Coronary artery (tissue), 2 donors: ENCODE results near the gene LRRC30.

Source experiments
- DNase-seq: peaks from one replicate; pipeline ENCODE4 v3.0.0-alpha.2; 2017; ENCODE audit warnings: low spot score
- H3K27ac ChIP-seq, 2 donors: fragments of 200-600 bp; sonication (generic); one replicate each; pipeline ENCODE4 v1.5.1; 2016 to 2019
- H3K4me3 ChIP-seq: fragments of 200-600 bp; sonication (generic); 2 replicates; pipeline ENCODE4 v1.5.1; 2016; ENCODE audit warnings: mild to moderate bottlenecking, moderate library complexity
- TF ChIP-seq, protein P1 (sequence below): fragments of 200-600 bp; sonication (generic); IDR thresholded peaks from one replicate; pipeline ENCODE4 v1.5.1; 2019; ENCODE audit warnings: antibody characterized with exemption

LRRC30 gene

DNA sequence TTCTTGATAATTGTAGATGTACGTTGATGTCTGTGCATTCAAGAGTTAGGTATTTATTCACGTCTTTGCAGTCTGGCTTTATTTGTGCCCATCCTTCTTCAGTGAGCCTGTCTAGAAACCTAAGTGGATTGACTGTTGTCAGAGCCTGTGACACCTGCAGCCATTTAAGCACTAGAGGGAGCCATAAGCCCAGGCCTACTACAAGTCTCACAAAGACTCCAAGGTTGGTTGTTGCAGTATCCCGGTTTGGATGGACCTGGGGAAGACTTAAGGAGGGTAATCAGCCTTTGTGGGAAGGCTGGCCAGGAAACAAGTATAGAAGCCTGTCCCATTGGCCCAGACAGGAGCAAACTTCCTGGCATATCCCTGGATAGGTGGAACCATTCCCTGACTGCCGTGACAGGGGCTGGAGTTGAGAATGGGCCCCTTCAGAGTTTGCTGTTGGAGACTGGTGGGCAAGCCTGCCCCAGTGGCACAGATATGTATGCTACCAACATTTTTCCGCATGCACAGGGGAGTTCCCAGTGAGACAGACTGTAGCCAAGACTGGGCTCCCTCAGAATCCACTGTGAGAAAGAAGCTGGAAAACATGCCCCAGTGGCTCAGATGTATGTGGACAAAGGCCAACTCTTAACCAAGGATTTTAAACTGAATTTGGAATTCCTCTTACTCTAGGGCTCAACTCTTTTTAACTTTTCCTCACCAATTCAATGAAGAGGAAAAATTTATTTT lies 9.3 kb upstream of the LRRC30 start:
- Histone ChIP-seq H3K27ac (no peak overlapping the region), H3K4me3 (no peak overlapping the region)
- TF ChIP-seq, protein P1, sequence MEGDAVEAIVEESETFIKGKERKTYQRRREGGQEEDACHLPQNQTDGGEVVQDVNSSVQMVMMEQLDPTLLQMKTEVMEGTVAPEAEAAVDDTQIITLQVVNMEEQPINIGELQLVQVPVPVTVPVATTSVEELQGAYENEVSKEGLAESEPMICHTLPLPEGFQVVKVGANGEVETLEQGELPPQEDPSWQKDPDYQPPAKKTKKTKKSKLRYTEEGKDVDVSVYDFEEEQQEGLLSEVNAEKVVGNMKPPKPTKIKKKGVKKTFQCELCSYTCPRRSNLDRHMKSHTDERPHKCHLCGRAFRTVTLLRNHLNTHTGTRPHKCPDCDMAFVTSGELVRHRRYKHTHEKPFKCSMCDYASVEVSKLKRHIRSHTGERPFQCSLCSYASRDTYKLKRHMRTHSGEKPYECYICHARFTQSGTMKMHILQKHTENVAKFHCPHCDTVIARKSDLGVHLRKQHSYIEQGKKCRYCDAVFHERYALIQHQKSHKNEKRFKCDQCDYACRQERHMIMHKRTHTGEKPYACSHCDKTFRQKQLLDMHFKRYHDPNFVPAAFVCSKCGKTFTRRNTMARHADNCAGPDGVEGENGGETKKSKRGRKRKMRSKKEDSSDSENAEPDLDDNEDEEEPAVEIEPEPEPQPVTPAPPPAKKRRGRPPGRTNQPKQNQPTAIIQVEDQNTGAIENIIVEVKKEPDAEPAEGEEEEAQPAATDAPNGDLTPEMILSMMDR, result no peak
- no peak for DNase-seq

DNA sequence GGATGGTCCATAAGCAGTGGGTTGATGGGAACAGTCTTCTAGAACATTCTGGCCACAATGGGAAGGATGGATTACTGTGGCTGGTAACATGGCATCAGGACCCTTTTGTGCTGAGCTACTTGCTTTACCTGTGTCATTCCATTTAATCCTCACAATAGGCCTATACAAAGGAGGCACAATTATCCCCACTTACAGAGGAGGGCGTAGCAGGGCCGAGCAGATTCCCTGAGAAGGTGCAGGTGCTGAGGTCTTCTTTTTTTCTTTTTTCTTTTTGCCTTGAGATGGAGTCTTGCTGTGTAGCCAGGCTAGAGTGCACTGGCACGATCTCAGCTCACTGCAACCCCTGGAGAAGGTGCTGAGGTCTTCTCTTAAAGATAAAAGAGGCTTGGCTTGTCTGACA lies 6.7 kb upstream of the LRRC30 start:
- H3K27ac ChIP-seq, result no peak overlapping the region
- no peak overlapping the region for H3K4me3 ChIP-seq
- no peak for DNase-seq
- TF ChIP-seq, protein P1, result no peak

DNA sequence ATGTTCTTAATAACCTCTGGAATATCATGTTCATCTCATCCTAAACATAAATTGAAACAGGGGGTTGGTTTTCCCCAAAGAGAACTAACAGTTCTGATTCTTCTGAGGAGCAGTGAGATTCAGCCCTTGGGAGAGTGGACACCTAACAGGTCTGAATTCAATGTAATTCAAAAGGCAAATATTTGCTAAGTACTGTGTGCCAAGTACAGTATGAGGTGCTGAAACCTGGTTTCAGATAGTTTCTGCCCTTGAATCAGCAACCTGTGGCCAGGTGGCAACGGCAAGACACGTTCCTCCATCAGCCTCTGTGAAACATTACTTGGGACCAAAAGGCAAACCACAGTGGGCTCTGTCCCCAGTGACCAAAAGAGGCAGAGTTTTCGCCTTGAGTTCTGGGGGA lies 1.3 kb downstream of the LRRC30 start:
- H3K27ac ChIP-seq, result no peak overlapping the region
- TF ChIP-seq, protein P1, result no peak
- no peak overlapping the region for H3K4me3 ChIP-seq
- no peak for DNase-seq

DNA sequence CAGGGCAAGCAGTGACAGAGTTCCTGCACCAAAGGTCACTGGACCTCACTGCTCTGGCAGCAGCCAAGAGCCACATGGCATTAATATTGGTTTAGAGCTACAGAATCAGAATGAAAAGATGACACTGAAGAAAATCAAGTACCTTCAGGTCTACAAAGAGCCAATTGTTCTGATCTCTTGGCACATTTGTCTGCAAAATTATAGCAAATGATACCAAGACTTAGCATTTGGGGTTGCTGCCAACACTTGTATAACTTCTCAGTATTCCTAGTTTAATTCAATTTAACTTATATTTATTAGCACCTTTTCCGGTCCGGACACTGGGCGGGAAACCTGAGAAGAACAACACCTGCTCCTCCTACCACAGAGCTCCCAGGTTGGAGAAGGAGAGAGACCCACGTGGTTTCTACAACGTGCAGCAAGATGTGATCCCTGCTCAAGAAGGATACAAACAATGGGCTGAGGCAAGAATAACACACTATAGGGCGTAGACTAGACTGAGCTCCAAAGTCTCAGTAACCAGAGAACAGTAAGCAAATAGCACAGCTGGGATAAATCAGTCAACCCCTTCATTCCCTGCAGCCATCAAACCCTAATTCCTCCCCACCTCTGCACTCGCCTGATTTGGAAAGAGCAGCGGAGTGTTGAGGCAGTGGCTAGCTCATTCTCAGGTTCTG lies 2.4 kb downstream of the LRRC30 start:
- Histone ChIP-seq H3K4me3 (no peak overlapping the region), H3K27ac (no peak overlapping the region)
- no peak for DNase-seq
- TF ChIP-seq, protein P1, result no peak

DNA sequence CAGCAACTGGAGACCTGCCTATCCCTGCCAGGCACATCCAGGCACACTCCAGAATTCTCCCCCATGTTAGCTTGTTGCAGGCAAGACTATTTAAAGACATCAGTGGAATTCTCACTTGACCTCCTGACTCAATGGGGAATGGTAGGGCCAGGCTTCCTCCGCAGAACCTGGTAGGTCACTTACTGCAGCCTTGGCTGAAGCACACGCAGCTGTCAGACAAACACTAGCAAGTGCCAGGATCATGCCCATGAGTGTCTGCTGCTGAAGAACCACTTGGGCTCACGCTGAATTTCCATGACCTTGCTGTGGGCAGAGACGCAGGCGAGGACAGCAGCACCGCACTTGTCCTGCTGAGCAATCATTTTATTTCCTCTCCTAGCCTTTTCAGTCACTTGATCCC lies 3.2 kb downstream of the LRRC30 start:
- DNase-seq, result no peak
- Histone ChIP-seq H3K4me3 (no peak overlapping the region), H3K27ac (no peak overlapping the region)
- TF ChIP-seq, protein P1, result no peak

DNA sequence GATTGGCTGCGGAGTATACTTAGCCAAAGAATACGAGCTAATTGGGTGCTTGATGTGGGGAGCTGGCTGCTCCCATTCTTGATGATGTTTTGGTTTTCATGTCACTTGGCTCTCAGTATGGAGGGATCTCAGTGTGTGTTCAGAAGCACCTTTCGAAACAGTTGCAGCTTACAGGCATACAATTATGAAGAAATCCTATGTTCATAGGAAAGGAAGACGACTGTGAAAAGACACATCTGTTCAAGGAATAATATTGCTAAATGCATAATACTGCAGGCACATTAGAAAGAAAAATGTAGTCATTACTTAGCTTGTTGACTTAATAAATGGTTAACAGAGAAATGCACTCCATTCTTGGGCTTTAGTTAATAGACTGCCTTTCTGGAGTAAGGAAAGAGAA lies 4.1 kb downstream of the LRRC30 start:
- TF ChIP-seq, protein P1, result no peak
- no peak overlapping the region for H3K27ac ChIP-seq
- no peak for DNase-seq
- H3K4me3 ChIP-seq, result no peak overlapping the region

DNA sequence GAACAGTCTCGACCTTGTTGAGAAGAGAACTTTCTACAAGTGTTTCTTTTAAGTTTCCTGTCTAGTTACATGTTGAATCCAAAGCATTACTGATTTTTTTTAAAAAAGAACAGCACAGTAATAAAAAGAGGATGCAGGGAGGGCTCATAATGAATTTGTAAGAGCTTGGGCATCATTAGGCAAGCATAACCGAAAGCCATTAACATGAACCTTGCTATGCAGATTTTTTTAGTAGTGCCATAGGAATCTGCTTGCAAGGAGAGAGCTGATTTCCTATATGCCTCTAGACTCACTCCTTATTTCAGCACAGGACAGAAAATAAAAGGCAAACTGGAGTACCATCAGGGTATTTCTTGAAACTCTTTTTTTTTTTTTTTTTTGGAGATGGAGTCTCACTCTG lies 5.2 kb downstream of the LRRC30 start:
- H3K27ac ChIP-seq, result no peak overlapping the region
- H3K4me3 ChIP-seq, result no peak overlapping the region
- DNase-seq, result no peak
- TF ChIP-seq, protein P1, result no peak
